Liver (tissue), 10 donors: ENCODE measurements around the gene ETF1. TPM values are rescaled to one million over a fixed set of nuclear protein-coding genes. Genes with fewer than 3 reads are reported as not detected.
A peak's percentile ranks its signal among the peaks of the same experiment; 100 is the strongest.

Experiments used
- DNase-seq: peaks from one replicate; pipeline ENCODE4 v3.0.0-alpha.2; 2017; ENCODE audit warnings: low spot score
- H3K27ac ChIP-seq, 2 donors: one replicate each; pipeline ENCODE4 v1.7.0; 2013; ENCODE audit warnings: inconsistent platforms in 2 of 2, low read length in 2 of 2, control low read depth in 1 of 2, low read depth in 1 of 2, mild to moderate bottlenecking in 1 of 2
- H3K27me3 ChIP-seq, 4 donors: one replicate each; pipeline versions ENCODE4 v1.6.1 to v1.7.0; 2013; ENCODE audit warnings: low read length in 3 of 4, inconsistent platforms in 1 of 4, mild to moderate bottlenecking in 1 of 4, moderate library complexity in 1 of 4; ENCODE audit not compliant: control insufficient read depth in 4 of 4, insufficient read depth in 4 of 4
- H3K36me3 ChIP-seq, 4 donors: one replicate each; pipeline versions ENCODE4 v1.6.1 to v1.7.0; 2013; ENCODE audit warnings: low read length in 3 of 4, mild to moderate bottlenecking in 3 of 4, low read depth in 1 of 4, moderate library complexity in 1 of 4; ENCODE audit not compliant: control insufficient read depth in 4 of 4, insufficient read depth in 3 of 4
- H3K4me1 ChIP-seq, 4 donors: one replicate each; pipeline versions ENCODE4 v1.6.1 to v1.7.0; 2013; ENCODE audit warnings: low read length in 3 of 4, mild to moderate bottlenecking in 3 of 4, moderate library complexity in 1 of 4; ENCODE audit not compliant: control insufficient read depth in 4 of 4, insufficient read depth in 4 of 4
- H3K4me3 ChIP-seq, 3 donors: one replicate each; pipeline versions ENCODE4 v1.6.1 to v1.7.0; 2013; ENCODE audit warnings: low read length in 3 of 3, control low read depth in 1 of 3, low read depth in 1 of 3, mild to moderate bottlenecking in 1 of 3
- H3K9ac ChIP-seq, 2 donors: one replicate each; pipeline ENCODE4 v1.7.0; 2013; ENCODE audit warnings: low read length in 2 of 2, mild to moderate bottlenecking in 2 of 2, moderate library complexity in 2 of 2, control low read depth in 1 of 2, low read depth in 1 of 2
- H3K9me3 ChIP-seq, 4 donors: one replicate each; pipeline versions ENCODE4 v1.6.1 to v1.7.0; 2013; ENCODE audit warnings: low read length in 3 of 4; ENCODE audit not compliant: control insufficient read depth in 4 of 4
- ATF3 ChIP-seq: IDR thresholded peaks from 2 replicates; pipeline ENCODE4 v1.6.1; 2016; ENCODE audit warnings: antibody characterized with exemption
- FOXA2 ChIP-seq: IDR thresholded peaks from 2 replicates; pipeline ENCODE4 v1.6.1; 2016; ENCODE audit warnings: antibody characterized with exemption
- HNF4A ChIP-seq, 2 donors: conservative IDR thresholded peaks; 2 replicates each; pipeline ENCODE4 v1.6.1; 2016; ENCODE audit warnings: antibody characterized with exemption in 2 of 2, mild to moderate bottlenecking in 2 of 2
- MAX ChIP-seq: IDR thresholded peaks from 2 replicates; pipeline ENCODE4 v1.6.1; 2016; ENCODE audit warnings: antibody characterized with exemption
- RAD21 ChIP-seq, 2 donors: IDR thresholded peaks; 2 replicates each; pipeline ENCODE4 v1.6.1; 2016; ENCODE audit warnings: antibody characterized with exemption in 2 of 2, mild to moderate bottlenecking in 2 of 2
- RXRA ChIP-seq, 2 donors: IDR thresholded peaks; 2 replicates each; pipeline ENCODE4 v1.6.1; 2017 to 2018; ENCODE audit warnings: antibody characterized with exemption in 2 of 2, mild to moderate bottlenecking in 1 of 2
- TAF1 ChIP-seq: conservative IDR thresholded peaks from 2 replicates; pipeline ENCODE4 v1.6.1; 2016; ENCODE audit warnings: antibody characterized with exemption, mild to moderate bottlenecking
- ZBTB33 ChIP-seq: IDR thresholded peaks from 2 replicates; pipeline ENCODE4 v1.6.1; 2016; ENCODE audit warnings: antibody characterized with exemption
- WGBS: extraction: QIAGEN DNeasy Blood & Tissue Kit; methylation state at CpG from one replicate; pipeline ENCODE4 v1.1.7; 2013; 5-methylcytosine and 5-hydroxymethylcytosine counted together
- polyA plus RNA-seq, 2 donors: library from polyadenylated mRNA; stranded (reverse) in 1 of 2; unstranded in 1 of 2; fragments of 200-250 nt in 1 of 2; fragments of >200 nt in 1 of 2; fragmentation: Nextera tagmentation in 1 of 2; extraction: Ambion mirVana in 1 of 2; gene quantifications; one replicate each; pipeline versions ENCODE4 v1.2.1 to v1.2.3, GENCODE V29; 2013 to 2015
- small RNA-seq: library from RNA; depleted of rRNA; stranded (forward); fragments of <200 nt; gene quantifications from one replicate; pipeline ENCODE3, GENCODE V24; 2014
- total RNA-seq, 2 donors: library from RNA; depleted of rRNA; stranded (reverse); fragments of >200 nt; gene quantifications; one replicate each; pipeline ENCODE4 v1.2.3, GENCODE V29; 2014
- donor health status: healthy.
- donor health status: healthy.
- donor health status: healthy.
- donor health status: healthy.
- donor health status: healthy.

Gene ETF1
- total and polyA plus RNA-seq, 4 donors, result 21.7 to 39.7 (median 31.1) TPM

GRCh38 chr5:138457531-138458275, 85.3 kb downstream of the ETF1 start:
- Histone ChIP-seq H3K9me3 (no peaks in the 10 kb centered on the region), H3K27ac (peak overlapping the region in 1 of 2 donors; percentile 27), H3K4me1 (peaks cover 0 to 3% (median 0%) of the 10 kb centered on the region in 4 donors), H3K9ac (no peak overlapping the region), H3K36me3 (no peaks in the 10 kb centered on the region), H3K4me3 (no peak overlapping the region), H3K27me3 (no peaks in the 10 kb centered on the region)
- 76% methylated on average over 12 of the region's 12 CpGs for WGBS
- TF ChIP-seq MAX (no peak), ZBTB33 (no peak), HNF4A (conservative IDR thresholded peaks at IDR 0.05) (no peak), TAF1 (no peak), RXRA (IDR thresholded peaks at IDR 0.05) (no peak), FOXA2 (no peak), RAD21 (IDR thresholded peaks at IDR 0.05) (peak in 1 of 2 donors; percentile 5), ATF3 (no peak)
- no peak for DNase-seq

Small RNA genes within 50 kb of the gene (small RNA-seq; reads per million reads assigned to genes)
- gene RF00154 (42.0 reads per million, percentile 97 among the genes with 10 or more reads in this experiment), gene SNORD63 (195 reads per million, percentile 98 among the genes with 10 or more reads in this experiment)

Other genes starting within 250 kb of the ETF1 start
- gene CDC25C, start 211.4 kb downstream of the ETF1 start, total RNA-seq, result 1 to 10 TPM in 1 of 2 donors, not detected in 1; 6.9 TPM
- gene CDC25C, start 211.4 kb downstream of the ETF1 start, polyA plus RNA-seq, result under 1 TPM; 0.49 to 0.59 TPM
- 10 to 100 TPM; 11.1 to 16.9 TPM for gene FAM53C, start 205.0 kb downstream of the ETF1 start, total RNA-seq
- gene FAM53C, start 205.0 kb downstream of the ETF1 start, polyA plus RNA-seq, result 1 to 10 TPM; 4.2 to 6.6 TPM
- gene KDM3B, start 190.6 kb downstream of the ETF1 start, total RNA-seq, result 10 to 100 TPM; 29.2 to 39.6 TPM
- 1 to 10 TPM; 6.8 to 8.4 TPM for gene KDM3B, start 190.6 kb downstream of the ETF1 start, polyA plus RNA-seq
- under 1 TPM; 0.08 to 0.28 TPM for gene REEP2, start 104.2 kb downstream of the ETF1 start, total RNA-seq
- under 1 TPM in 1 of 2 donors, not detected in 1; 0.12 TPM for gene REEP2, start 104.2 kb downstream of the ETF1 start, polyA plus RNA-seq
- 1 to 10 TPM; 1.4 to 6.1 TPM for gene EGR1, start 77.8 kb downstream of the ETF1 start, total RNA-seq
- 10 to 100 TPM; 20.1 to 88.7 TPM for gene EGR1, start 77.8 kb downstream of the ETF1 start, polyA plus RNA-seq
- 100 to 1,000 TPM; 221 to 378 TPM for gene HSPA9, start 32.2 kb upstream of the ETF1 start, total RNA-seq
- gene HSPA9, start 32.2 kb upstream of the ETF1 start, polyA plus RNA-seq, result 100 to 1,000 TPM; 228 to 248 TPM
- 100 to 1,000 TPM; 141 to 150 TPM for gene CTNNA1, start 210.2 kb upstream of the ETF1 start, total RNA-seq
- gene CTNNA1, start 210.2 kb upstream of the ETF1 start, polyA plus RNA-seq, result 10 to 100 TPM; 39.9 to 64.4 TPM